Activated gamma-delta T cell treated with anti-CD3 and anti-CD28 coated beads, Interleukin-2, amount 50 U/mL, for 16 hours (primary cell): ENCODE measurements around the gene COX6B1.
"Not testable (repeated sequence)": the region's sequence is repeated elsewhere in the genome, so short reads cannot be mapped to it uniquely, and the experiment has no call there.

Source experiments
- DNase-seq: peaks from one replicate; pipeline ENCODE4 v3.0.0-alpha.2; 2020; ENCODE audit warnings: low read depth

COX6B1 gene

DNA sequence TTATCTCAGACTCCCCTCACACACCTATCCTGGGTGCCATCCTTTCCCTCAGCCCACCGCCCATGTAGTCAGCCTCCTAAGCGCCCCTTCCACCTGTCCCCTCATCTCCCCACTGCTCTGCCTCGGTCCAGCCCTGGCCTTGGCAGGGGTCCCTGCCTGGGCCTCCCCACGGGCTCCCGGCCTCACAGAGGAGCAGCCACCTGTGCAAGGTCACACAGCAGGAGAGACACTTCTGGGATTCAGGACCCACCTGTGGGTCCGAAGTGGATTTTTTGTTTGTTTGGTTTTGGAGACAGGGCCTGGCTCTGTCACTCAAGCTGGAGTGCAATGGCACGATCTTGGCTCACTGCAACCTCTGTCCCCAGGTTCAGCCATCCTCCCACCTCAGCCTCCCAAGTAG is 17.5 kb downstream of the COX6B1 start:
- DNase-seq, result no peak

DNA sequence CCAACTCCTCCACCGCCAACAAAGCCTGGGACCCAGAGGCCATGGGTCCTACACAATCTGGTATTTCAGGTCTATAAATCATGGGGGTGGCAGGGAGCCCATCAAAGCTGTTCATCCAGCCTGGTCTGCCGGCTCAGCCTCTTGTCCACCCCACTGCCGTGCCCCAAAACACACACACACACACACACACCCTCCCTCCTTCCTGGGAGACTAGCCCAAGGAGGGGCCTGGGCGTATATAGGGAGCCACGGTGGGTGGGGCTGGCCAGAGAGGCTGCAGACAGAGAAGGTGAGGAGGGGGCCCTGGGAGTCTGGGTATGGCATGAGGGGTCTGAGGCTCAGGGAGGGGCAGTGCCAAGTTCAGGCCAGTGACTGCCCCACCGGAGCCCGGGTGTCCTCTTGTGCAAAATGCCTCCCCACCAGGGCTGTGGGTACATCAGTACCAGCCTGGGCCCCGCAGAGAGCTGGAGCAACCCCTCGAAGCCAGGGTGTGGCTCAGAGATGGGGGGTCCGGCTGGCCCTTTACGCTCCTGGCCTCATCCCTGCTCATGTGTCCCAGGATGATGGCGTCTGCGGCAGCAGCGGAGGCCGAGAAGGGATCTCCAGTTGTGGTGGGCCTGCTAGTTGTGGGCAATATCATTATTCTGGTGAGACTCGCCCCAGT is 18.3 kb downstream of the COX6B1 start, which contains the start of gene UPK1A:
UPK1A (plus strand) TSS at position 267 of the 663 bp plus-strand sequence; CDS start at position 563, 296 bp downstream.
- no peak for DNase-seq

DNA sequence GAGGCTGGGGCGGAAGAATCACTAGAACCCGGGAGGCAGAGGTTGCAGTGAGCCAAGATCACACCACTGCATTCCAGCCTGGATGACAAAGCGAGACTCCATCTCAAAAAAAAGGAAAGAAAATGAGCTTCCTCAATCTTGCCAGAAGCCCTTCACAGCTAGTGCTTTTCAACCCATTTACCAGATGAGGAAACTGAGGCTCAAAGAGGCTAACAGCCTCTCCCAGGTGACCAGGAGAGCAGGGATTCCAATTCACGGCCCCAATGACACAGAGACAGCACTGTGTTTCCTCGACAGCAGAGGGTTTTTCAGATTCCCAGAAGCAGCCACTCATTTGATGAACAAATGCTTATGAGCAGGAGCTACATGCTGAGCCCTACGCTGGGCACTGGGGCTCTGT is 21.4 kb downstream of the COX6B1 start:
- no peak for DNase-seq

DNA sequence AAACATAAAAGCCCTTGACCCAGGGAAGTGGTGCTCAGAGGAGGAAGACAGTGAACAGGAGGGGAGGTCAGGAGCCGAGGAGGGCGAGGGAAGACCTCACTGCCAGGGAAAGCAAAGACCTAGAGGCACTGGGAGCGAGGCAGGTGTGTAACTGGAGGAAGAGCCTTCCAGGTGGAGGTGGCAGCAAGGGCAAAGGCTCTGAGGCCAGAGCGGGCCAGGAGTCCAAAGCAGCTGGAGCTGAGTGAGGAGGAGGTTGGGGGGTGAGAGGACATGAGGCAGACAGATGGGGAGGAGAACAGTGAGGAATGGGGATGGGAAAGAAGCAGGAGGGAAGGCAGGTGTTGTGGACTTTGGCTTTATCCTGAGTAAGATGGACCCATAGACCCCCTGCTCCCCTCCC is 21.9 kb downstream of the COX6B1 start:
- DNase-seq, result no peak

DNA sequence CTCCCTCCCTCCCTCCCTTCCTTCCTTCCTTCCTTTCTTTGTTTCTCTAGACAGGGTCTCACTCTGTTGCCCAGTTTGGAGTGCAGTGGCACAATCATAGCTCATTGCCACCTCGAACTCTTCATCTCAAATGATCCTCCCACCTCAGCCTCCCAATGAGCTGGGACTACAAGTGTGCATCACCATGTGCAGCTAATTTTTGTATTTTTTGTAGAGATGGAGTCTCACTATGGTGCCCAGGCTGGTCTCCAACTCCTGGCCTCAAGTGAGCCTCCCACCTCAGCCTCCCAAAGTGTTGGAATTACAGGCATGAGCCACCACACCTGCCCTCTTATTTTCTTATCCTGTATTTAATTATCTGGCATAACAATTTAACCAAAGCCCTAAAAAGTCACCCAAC is 22.6 kb downstream of the COX6B1 start:
- no peak for DNase-seq

DNA sequence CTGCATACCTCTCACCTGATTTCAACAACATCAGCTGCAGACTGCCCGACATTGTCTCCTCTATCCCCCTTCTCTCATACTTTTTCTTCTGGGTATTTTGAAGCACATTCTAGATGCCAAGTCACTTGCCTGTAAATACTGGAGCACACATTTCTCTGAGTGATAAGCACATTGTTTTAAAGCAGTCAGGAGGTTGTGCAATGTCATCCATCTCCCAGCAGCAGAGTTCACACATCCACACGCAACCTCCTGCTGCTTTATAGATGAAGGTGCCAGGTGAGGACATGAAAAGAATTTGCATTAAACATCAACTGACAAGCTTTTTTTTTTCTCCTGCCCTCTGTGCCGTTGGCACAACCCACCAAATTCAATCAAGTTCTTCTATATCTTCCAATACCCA is 23.7 kb downstream of the COX6B1 start:
- DNase-seq, result no peak

DNA sequence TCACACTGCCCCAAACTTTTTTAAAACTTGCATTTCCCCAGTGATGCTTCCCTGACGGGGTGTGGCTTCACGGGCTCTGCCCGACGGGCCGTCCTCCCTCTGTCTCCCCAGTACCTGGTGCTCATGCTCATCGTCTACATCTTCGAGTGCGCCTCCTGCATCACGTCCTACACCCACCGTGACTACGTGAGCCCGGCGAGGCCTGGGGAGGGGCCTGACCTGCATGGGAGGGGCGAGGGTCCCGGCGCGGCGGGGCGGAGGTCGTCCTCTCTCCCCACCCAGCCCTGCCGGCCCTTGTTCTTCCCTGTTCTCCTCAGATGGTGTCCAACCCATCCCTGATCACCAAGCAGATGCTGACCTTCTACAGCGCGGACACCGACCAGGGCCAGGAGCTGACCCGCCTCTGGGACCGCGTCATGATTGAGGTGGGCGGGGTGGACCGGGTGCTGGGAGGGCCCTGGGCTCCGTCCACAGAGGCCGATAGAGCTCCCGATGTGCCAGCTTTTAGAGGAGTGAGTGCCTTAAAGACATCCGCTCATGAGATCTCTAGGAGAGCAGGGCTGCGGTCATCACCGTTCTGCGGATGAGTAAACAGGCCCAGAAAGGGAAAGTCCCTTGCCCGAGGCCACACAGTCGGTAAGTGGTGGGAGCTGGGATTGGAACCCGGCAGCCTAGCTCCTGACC is 25.1 kb downstream of the COX6B1 start:
- peak; percentile 18 for DNase-seq

DNA sequence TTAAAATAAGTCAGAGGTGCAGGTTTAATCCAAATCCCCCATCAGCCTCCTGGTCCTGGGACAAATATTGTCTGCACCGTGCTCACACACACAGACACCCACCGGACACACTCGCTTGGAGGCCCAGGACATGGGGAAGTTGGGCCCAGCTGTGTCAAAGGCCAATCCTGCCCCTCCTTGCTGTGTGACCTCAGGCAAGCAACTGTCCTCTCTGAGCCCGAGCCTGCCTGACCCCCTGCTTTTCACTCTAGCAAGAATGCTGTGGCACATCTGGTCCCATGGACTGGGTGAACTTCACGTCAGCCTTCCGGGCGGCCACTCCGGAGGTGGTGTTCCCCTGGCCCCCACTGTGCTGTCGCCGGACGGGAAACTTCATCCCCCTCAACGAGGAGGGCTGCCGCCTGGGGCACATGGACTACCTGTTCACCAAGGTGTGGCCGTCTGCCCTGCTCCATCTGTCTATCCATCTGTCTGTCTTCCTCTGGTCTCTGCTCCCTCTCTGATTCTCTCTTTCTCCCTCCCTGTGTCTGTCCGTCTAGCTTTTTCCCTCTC is 27.5 kb downstream of the COX6B1 start:
- DNase-seq, result no peak

DNA sequence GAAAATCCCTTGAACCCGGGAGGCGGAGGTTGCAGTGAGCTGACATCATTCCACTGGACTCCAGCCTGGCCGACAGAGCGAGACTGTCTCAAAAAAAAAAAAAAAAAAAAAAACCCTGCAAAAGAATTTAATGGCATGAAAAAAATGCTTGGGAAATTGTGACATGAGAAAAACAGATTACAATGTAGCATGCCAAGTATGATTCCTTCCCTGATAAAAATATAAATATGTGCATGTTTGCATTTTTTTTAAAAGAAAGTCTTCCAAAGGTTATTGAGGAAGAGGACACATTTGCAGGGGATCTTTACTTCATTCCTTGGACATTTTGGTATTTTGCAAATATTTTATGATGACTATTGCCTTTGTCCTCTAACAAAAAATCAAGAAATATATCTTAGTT is 41.7 kb downstream of the COX6B1 start:
- DNase-seq, result no peak

DNA sequence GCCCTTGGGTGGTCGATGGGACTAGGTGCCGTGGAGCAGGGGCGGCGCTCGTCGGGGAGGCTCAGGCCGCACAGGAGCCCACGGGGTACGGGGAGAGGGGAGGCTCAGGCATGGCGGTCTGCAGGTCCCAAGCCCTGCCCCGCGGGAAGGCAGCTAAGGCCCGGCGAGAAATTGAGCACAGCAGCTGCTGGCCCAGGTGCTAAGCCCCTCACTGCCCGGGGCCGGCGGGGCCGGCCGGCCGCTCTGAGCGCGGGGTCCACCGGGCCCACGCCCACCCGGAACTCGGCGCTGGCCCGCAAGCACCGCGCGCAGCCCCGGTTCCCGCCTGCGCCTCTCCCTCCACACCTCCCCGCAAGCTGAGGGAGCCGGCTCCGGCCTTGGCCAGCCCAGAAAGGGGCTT is 43.0 kb downstream of the COX6B1 start:
- not testable (repeated sequence) for DNase-seq

DNA sequence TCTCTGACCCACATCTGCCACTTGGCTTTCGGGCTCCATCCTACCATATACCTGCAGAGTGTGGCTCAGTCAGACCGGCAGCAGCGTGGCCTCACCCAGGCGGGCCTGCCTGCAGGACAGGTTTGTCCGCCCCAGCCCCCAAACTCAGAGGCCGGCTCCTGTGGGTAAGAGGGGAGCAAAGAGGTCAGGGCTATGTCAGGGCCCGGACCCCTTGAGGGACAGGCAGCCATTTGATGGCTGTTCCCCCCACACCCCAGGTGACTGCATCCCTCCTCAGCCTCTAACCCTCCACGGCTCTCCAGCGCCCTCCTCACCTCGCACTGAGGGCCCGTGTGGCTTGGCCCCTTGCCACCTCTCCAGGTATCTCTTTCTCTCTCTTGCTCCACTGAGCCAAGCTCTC is 43.9 kb downstream of the COX6B1 start:
- no peak for DNase-seq

DNA sequence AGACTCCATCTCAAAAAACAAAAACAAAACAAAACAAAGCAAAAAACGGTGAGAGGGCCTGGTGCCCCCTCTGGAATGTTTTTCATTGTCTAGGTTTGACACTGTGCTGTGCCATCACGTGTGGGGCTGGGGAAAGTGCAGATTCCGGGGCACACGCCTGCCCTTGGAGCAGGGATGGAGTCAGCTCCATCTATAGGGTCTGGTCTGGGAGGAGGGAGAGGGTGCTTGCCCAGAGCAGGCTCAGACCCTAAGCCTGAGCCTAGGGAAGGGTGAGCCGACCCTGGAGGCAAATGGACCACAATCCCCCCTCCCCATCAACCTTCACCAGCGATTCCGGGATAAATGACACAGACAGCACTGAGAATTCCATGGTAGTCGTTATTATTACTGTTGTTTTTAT is 45.3 kb downstream of the COX6B1 start:
- no peak for DNase-seq

DNA sequence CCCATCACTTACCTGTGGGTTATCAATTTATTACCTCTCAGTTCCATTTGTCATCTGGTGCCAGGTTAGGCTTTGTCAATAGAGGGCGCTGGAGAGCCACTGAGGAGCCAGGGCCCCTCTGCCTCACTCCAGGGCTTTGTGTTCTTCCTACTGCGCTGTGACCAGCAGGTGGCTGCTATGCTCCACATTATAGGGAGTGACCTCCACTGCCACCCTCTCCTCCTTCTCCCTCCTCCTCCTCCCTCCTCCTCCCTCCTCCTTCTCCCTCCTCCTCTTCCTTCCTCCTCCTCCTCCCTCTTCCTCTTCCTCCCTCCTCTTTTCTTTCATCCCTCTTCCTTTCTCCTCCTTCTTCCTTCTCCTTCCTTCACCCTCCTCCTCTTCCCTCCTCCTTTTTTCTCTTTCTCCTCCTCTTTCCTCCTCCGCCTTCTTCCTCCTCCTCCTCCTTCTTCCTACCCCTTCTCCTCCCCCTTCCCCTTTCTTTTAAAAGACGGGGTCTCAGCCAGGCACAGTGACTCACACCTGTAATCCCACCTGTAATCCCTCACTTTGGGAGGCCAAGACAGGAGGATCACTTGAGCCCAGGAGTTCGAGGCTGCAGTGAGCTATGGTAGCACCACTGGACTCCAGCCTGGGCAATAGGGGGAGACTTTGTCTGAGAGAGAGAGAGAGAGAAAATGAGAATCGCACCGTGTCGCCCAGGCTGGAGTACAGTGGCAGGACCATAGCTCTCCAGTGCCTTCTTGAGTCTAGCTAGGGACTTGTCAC is 45.9 kb downstream of the COX6B1 start:
- peak; percentile 87 for DNase-seq

DNA sequence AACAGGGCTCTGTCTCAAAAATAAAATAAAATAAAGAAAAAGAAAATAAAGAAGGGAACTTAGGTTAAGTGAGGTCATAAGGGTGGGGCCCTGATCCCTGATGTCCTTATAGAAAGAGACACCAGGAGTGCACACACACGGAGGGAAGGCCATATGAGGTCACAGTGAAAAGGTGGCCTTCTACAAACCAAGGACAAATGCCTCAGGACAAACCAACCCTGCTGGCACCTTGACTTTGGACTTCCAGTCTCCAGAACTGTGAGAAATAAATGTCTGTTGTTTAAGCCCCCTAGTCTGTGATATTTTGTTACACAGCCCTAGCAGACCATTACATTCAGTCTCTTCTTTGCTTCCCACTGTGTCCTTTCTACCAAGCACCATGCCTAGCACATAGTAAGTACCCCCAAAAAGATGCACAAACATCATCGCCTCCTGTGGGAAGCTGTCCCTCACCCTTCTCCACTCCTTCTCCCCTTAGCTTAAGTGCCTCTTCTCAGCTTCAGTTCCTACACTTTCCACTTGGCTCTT is 47.8 kb downstream of the COX6B1 start:
- DNase-seq, result no peak

DNA sequence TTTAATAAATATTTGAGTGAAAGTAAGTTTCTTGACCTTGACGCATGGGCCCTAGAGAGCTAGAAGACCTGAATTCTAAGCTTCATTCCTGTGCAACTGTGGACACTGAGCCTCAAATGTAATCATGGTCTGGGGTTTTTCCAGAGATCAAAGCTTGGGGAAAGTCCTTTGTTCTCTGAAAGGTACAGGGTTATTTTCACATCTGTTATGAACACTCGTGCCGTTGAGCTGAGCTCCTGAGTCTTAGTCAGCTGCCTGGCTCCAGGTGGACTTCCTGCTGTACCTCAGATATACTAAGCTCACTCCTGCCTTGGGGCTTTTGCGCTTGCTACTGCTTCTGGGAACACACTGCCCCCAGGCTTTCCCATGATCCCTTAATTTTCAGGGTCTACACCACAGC is 48.7 kb downstream of the COX6B1 start:
- no peak for DNase-seq

DNA sequence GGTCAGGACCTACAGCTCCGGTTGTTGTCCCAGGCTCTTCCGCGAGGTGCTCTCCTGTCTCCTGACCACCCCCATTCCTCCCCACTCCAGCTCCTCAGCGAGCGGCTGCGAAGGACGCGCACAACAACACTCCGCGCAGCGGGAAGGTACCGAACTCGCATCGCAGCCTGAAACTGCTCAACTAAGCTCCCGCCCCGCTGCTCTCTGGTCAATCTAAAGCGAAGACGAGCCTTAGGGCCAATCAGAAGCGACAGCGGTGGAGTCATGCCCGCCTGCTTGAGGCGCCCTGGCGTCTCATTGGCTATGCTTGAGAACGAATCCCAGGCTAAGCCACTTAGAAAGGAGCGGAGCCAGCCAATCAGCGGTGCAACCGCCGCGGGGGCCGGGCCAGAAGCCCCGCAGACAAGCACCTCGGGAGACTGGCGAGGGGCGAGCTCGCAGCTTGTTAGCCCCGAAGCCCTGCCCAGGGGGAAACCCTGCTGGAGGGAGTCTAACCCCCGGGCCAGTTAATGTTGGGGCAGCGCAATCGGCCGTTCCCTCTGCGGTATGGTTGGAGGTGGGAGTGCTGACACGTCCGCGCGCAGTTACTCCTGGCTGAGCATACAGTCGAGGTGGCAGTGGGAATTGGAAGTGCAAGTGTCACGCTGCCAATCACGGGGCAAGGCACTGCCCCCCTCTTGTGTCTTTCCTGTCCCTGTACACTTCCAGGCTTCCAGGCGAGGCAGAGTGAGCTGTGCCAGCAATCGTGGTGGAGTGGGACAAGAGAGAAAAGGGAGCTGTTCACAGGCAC is 54.3 kb downstream of the COX6B1 start:
- peak; percentile 84 for DNase-seq

DNA sequence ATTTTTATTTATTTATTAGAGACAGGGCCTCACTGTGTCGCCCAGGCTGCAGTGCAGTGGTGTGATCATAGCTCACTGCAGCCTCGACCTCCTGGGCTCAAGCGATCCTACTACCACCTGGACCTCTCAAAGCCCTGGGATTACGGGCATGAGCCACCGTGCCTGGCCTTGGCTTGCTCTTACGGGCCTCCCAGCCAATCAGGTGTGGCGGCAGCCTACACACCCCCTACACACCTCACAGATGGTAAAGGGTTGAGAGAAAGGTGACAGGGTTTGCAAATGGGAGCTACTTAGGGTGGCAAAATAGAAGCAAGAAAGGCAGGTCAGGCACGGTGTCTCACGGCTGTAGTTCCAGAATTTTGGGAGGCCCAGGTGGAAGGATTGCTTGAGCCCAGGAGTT is 55.2 kb downstream of the COX6B1 start:
- DNase-seq, result no peak

DNA sequence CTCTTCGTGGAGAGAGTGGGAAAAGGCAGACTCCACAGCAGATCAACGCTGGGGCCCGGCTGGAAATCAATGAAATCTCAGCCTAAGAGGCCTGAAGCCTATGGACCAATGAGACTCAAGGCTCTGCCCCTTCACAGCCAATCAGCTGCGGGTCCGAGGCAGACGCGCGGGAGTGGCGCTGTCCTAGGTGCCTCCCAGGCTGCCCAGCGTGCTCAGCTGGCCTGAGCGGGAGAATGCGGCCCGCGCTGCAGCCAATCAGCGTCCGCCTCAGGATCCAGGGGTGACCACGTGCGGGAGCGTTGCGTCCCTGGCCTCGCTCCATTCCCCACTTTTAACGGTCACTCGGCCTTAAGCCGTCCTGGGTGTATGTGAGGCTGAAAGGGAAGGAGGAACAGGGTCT is 56.1 kb downstream of the COX6B1 start, which contains the start of gene ZBTB32:
ZBTB32 (plus strand) TSS at position 341 of the 400 bp plus-strand sequence. CDS start 10,069 bp downstream, outside the sequence.
- DNase-seq, result no peak
